Vagina (tissue), 2 donors: ENCODE data around the gene HAAO.
A peak's percentile ranks its signal among the peaks of the same experiment; 100 is the strongest.

Experiments used
- POLR2A ChIP-seq, 2 donors: fragments of 450-650 bp; IDR thresholded peaks; one replicate each; pipeline ENCODE4 v1.6.1; 2017; ENCODE audit warnings: antibody characterized with exemption in 2 of 2, mild to moderate bottlenecking in 2 of 2, moderate library complexity in 2 of 2
- POLR2AphosphoS5 ChIP-seq, 2 donors: sonication (generic); formaldehyde crosslinking; IDR thresholded peaks; one replicate each; pipeline ENCODE4 v1.9.0; 2017; ENCODE audit warnings: antibody characterized with exemption in 2 of 2, mild to moderate bottlenecking in 2 of 2, low read depth in 1 of 2; ENCODE audit not compliant: insufficient read depth in 1 of 2
- TF ChIP-seq, protein P1 (sequence below), 3 experiments: fragments of 450-650 bp in 2 of 3; fragments of 200-600 bp in 1 of 3; sonication (generic) in 1 of 3; IDR thresholded peaks; one replicate each; pipeline ENCODE4 v1.5.1; 2017 to 2019; ENCODE audit warnings: antibody characterized with exemption in 3 of 3, mild to moderate bottlenecking in 2 of 3, moderate library complexity in 2 of 3

- TF ChIP-seq, protein P1, sequence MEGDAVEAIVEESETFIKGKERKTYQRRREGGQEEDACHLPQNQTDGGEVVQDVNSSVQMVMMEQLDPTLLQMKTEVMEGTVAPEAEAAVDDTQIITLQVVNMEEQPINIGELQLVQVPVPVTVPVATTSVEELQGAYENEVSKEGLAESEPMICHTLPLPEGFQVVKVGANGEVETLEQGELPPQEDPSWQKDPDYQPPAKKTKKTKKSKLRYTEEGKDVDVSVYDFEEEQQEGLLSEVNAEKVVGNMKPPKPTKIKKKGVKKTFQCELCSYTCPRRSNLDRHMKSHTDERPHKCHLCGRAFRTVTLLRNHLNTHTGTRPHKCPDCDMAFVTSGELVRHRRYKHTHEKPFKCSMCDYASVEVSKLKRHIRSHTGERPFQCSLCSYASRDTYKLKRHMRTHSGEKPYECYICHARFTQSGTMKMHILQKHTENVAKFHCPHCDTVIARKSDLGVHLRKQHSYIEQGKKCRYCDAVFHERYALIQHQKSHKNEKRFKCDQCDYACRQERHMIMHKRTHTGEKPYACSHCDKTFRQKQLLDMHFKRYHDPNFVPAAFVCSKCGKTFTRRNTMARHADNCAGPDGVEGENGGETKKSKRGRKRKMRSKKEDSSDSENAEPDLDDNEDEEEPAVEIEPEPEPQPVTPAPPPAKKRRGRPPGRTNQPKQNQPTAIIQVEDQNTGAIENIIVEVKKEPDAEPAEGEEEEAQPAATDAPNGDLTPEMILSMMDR (IDR thresholded peaks at IDR 0.05), result no peak
- TF ChIP-seq POLR2AphosphoS5 (IDR thresholded peaks at IDR 0.05; ENCODE audit: insufficient read depth in 1 of 2, low read depth in 1 of 2), result peak; percentile 11 to 78
- TF ChIP-seq POLR2A (IDR thresholded peaks at IDR 0.05), result peak in 1 of 2 donors; percentile 43
Measured at GRCh38 chr2:42810971-42811811, 18.8 kb upstream of the HAAO start.
